DMS153 treated with DMSO at 0.1 percent for 48 hours (cell line): Measurements from ENCODE around the gene MEGF6.
"Not testable (repeated sequence)": the region's sequence is repeated elsewhere in the genome, so short reads cannot be mapped to it uniquely, and the experiment has no call there.

Experiments
- DNase-seq: peaks from one replicate; lab custom pipeline; 2025; ENCODE audit not compliant: unreplicated experiment; lab: John Stamatoyannopoulos, UW

Gene MEGF6

GRCh38 chr1:3596663-3597598, 14.4 kb downstream of the MEGF6 start:
- DNase-seq = no peak

- no peak for DNase-seq
These were observed 15.4 kb downstream of the MEGF6 start for GRCh38 chr1:3595949-3596348.

GRCh38 chr1:3594706-3595377, 16.5 kb downstream of the MEGF6 start:
- DNase-seq = no peak

- DNase-seq = no peak
These were observed 17.6 kb downstream of the MEGF6 start for GRCh38 chr1:3593745-3594144.

GRCh38 chr1:3593334-3593733, 18.0 kb downstream of the MEGF6 start:
- DNase-seq = no peak

- no peak for DNase-seq
These were observed 20.1 kb downstream of the MEGF6 start for GRCh38 chr1:3590951-3591865.

- DNase-seq = no peak
These were observed 21.1 kb downstream of the MEGF6 start for GRCh38 chr1:3590139-3590763.

GRCh38 chr1:3588395-3588794, 22.9 kb downstream of the MEGF6 start:
- DNase-seq = no peak

- no peak for DNase-seq
These were observed 24.1 kb downstream of the MEGF6 start for GRCh38 chr1:3586986-3587759.

GRCh38 chr1:3585940-3586568, 25.3 kb downstream of the MEGF6 start:
- DNase-seq = no peak

- DNase-seq = not testable (repeated sequence)
These were observed 25.9 kb downstream of the MEGF6 start for GRCh38 chr1:3585353-3585868.

- no peak for DNase-seq
These were observed 26.4 kb downstream of the MEGF6 start for GRCh38 chr1:3584915-3585314.

GRCh38 chr1:3583751-3584150, 27.6 kb downstream of the MEGF6 start:
- not testable (repeated sequence) for DNase-seq

- no peak for DNase-seq
These were observed 29.8 kb downstream of the MEGF6 start for GRCh38 chr1:3581296-3582036.

- no peak for DNase-seq
These were observed 31.1 kb downstream of the MEGF6 start for GRCh38 chr1:3580231-3580630.

GRCh38 chr1:3579626-3580025, 31.7 kb downstream of the MEGF6 start:
- DNase-seq = no peak

GRCh38 chr1:3578906-3579305, 32.4 kb downstream of the MEGF6 start:
- DNase-seq = no peak

- DNase-seq = no peak
These were observed 32.9 kb downstream of the MEGF6 start for GRCh38 chr1:3578433-3578805.
